Muscle of leg (tissue), 11 donors: Measurements from ENCODE around the gene NUCB1. TPM values are rescaled to one million over a fixed set of nuclear protein-coding genes. Genes with fewer than 3 reads are reported as not detected.
"Not testable (repeated sequence)": the region's sequence is repeated elsewhere in the genome, so short reads cannot be mapped to it uniquely, and the experiment has no call there.

Experiments
- DNase-seq: peaks from one replicate; pipeline ENCODE4 v3.0.0; 2013
- H3K27ac ChIP-seq: one replicate; pipeline ENCODE4 v1.5.1; 2013; ENCODE audit warnings: mild to moderate bottlenecking, low read length, control low read depth
- H3K27me3 ChIP-seq: one replicate; pipeline ENCODE4 v1.6.1; 2013; ENCODE audit warnings: low read length; ENCODE audit not compliant: control insufficient read depth, insufficient read depth
- H3K36me3 ChIP-seq: one replicate; pipeline ENCODE4 v1.6.1; 2013; ENCODE audit warnings: low read length; ENCODE audit not compliant: control insufficient read depth, insufficient read depth
- H3K4me1 ChIP-seq: one replicate; pipeline ENCODE4 v1.6.1; 2013; ENCODE audit warnings: low read length; ENCODE audit not compliant: control insufficient read depth, insufficient read depth
- H3K4me3 ChIP-seq: one replicate; pipeline ENCODE4 v1.5.1; 2013; ENCODE audit warnings: low read length, control low read depth
- H3K9me3 ChIP-seq: replicated peaks from 2 replicates; pipeline ENCODE4 v1.6.1; 2013; ENCODE audit warnings: low read depth, low read length; ENCODE audit not compliant: control insufficient read depth
- WGBS: methylation state at CpG from one replicate; pipeline ENCODE4 v1.1.5; 2013; ENCODE audit warnings: missing lambda C conversion rate; ENCODE audit not compliant: insufficient coverage; 5-methylcytosine and 5-hydroxymethylcytosine counted together
- polyA plus RNA-seq, 8 donors: library from polyadenylated mRNA; unstranded; fragments of 120-200 nt; gene quantifications; one replicate each; pipeline versions ENCODE4 v1.2.1 to v1.2.3, GENCODE V29; 2013; ENCODE audit warnings: inconsistent platforms in 1 of 8, low replicate concordance in 1 of 8; ENCODE audit not compliant: insufficient read length in 8 of 8, insufficient read depth in 1 of 8
- total RNA-seq: library from RNA; stranded (reverse); fragments of 120-200 nt; gene quantifications from one replicate; pipeline ENCODE4 v1.2.4, GENCODE V29; 2013

The NUCB1 gene
- total and polyA plus RNA-seq, 9 donors = 97.3 to 216 (median 175) TPM

GRCh38 chr19:48883726-48884125 lies 16.4 kb upstream of the NUCB1 start:
- Histone ChIP-seq H3K27me3 (no peaks in the 10 kb centered on the region), H3K9me3 (no peaks in the 10 kb centered on the region), H3K36me3 (peaks cover 4% of the 10 kb centered on the region), H3K27ac (no peak overlapping the region), H3K4me1 (no peaks in the 10 kb centered on the region), H3K4me3 (no peak overlapping the region)
- no peak for DNase-seq
- 81% methylated on average over 3 of the region's 7 CpGs for WGBS

DNA sequence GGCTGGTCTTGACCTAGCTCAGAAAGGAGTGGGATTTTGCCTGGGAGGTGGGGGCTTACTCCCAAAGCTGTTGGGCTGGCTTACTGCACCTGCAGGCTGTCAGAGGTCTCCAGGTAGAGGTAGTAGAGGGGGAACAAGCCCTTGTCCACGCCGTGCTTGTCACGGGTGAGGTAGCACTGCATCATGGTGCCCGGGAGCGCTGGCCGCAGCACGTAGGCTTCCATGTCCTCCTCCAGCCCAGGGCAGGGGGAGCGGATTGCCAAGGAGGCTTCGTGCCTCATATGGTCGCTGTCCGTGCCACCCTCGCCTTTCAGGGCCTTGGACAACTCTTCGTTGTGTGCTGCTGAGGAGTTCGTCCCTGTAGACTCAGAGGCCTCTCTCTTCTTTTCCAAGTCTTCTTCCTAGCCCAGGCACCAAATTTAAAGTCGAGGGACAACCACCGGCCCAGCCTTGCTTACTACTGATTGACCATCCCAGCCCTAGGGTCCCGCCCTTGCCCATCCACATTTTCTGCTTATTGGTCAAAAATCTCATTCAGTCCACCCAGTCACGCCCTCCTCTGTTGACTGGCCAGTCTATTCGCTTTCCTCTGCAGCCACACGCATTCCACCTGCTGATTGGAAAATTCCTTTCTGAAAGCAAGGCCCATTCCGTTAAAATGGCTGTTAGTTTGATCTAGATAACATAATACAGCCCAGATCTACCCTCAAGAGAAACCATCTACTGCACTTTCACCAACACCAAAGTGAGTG lies 12.1 kb upstream of the NUCB1 start:
- no peak for DNase-seq
- no peaks in the 10 kb centered on the region for H3K36me3 ChIP-seq
- H3K4me1 ChIP-seq = no peaks in the 10 kb centered on the region
- no peaks in the 10 kb centered on the region for H3K9me3 ChIP-seq
- H3K4me3 ChIP-seq = no peak overlapping the region
- H3K27me3 ChIP-seq = no peaks in the 10 kb centered on the region
- no peak overlapping the region for H3K27ac ChIP-seq
- 93% methylated on average over 16 of the region's 21 CpGs for WGBS

- H3K27me3 ChIP-seq, H3K27ac ChIP-seq, H3K4me3 ChIP-seq, H3K36me3 ChIP-seq, H3K9me3 ChIP-seq, H3K4me1 ChIP-seq, DNase-seq: not testable (repeated sequence)
- no CpG with 5 or more reads among the region's 3 CpGs for WGBS
Observed at GRCh38 chr19:48889496-48889895, 10.6 kb upstream of the NUCB1 start.

- Histone ChIP-seq H3K9me3 (no peaks in the 10 kb centered on the region), H3K4me3 (no peak overlapping the region), H3K27ac (no peak overlapping the region), H3K4me1 (peaks cover under 1% of the 10 kb centered on the region), H3K27me3 (peaks cover 12% of the 10 kb centered on the region), H3K36me3 (no peaks in the 10 kb centered on the region)
- WGBS = 71% methylated on average over 1 of the region's 4 CpGs
- DNase-seq = no peak
Observed at GRCh38 chr19:48890551-48890950, 9.6 kb upstream of the NUCB1 start.

GRCh38 chr19:48895226-48895625 lies 4.9 kb upstream of the NUCB1 start:
- Histone ChIP-seq H3K27ac (no peak overlapping the region), H3K36me3 (no peaks in the 10 kb centered on the region), H3K27me3 (peaks cover 21% of the 10 kb centered on the region), H3K9me3 (no peaks in the 10 kb centered on the region), H3K4me1 (peaks cover 11% of the 10 kb centered on the region), H3K4me3 (no peak overlapping the region)
- 70% methylated on average over 14 of the region's 21 CpGs for WGBS
- DNase-seq = no peak

DNA sequence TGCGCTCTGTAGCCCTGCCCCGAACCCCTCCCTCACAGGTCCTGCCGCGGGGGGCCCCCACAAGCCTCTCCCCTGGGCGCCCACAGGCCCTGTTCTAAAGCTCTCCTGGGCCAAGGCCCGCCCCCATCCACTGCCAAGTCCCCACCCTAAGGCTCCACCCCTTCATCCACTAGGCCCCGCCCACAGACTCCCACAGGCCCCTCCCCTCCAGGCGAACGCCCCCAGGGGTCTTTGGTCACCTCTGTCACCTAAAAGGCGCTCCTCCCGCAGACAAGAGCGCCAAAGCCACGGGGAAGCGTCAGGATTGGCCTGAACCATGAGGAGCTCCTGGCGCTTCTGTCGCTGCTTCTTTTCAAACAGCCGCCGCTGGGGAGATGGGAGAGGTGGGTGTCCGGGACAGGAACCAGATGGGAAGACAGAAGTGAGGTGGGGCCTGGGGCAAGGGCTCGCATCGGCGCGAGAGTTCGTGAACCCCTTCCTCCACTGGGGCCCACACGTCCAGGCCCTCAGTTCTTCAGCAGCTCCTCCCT lies 3.9 kb upstream of the NUCB1 start:
- H3K4me3 ChIP-seq = peak overlapping the region; percentile 21
- peak overlapping the region; percentile 42 for H3K27ac ChIP-seq
- DNase-seq = peak; percentile 62
- peaks cover 21% of the 10 kb centered on the region for H3K27me3 ChIP-seq
- H3K4me1 ChIP-seq = peaks cover 19% of the 10 kb centered on the region
- H3K9me3 ChIP-seq = no peaks in the 10 kb centered on the region
- H3K36me3 ChIP-seq = peaks cover under 1% of the 10 kb centered on the region
- WGBS = 3% methylated on average over 17 of the region's 25 CpGs

DNA sequence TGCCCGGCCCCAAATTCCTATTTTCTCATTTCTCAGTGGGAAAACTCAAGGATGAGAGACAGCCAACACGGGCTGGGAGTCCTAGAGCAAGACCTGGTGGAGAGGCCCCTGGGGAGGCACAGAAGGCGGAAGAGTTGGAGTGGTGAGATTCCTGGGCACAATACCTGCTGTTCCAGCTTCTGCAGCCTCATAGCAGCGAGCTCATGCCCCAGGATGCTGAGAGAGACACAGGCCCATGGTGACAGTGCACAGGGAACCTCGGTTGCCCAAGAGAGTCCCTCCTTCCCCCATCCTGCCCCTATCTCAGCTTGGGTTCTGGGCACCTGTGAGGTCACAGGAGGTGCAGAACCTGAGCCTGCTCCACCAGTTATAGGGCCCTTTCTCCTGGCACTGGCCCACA lies 2.9 kb upstream of the NUCB1 start:
- 74% methylated on average over 4 of the region's 5 CpGs for WGBS
- Histone ChIP-seq H3K36me3 (peaks cover 8% of the 10 kb centered on the region), H3K27ac (no peak overlapping the region), H3K4me1 (peaks cover 24% of the 10 kb centered on the region), H3K27me3 (peaks cover 21% of the 10 kb centered on the region), H3K9me3 (no peaks in the 10 kb centered on the region), H3K4me3 (no peak overlapping the region)
- DNase-seq = no peak

- H3K9me3 ChIP-seq, DNase-seq, H3K4me3 ChIP-seq: not testable (repeated sequence)
- H3K36me3 ChIP-seq = peaks cover 19% of the 10 kb centered on the region
- peak overlapping the region; percentile 93 for H3K27ac ChIP-seq
- 86% methylated on average over 5 of the region's 11 CpGs for WGBS
- peaks cover 19% of the 10 kb centered on the region for H3K27me3 ChIP-seq
- H3K4me1 ChIP-seq = peaks cover 27% of the 10 kb centered on the region
Observed at GRCh38 chr19:48899386-48899749, 744 bp upstream of the NUCB1 start.

DNA sequence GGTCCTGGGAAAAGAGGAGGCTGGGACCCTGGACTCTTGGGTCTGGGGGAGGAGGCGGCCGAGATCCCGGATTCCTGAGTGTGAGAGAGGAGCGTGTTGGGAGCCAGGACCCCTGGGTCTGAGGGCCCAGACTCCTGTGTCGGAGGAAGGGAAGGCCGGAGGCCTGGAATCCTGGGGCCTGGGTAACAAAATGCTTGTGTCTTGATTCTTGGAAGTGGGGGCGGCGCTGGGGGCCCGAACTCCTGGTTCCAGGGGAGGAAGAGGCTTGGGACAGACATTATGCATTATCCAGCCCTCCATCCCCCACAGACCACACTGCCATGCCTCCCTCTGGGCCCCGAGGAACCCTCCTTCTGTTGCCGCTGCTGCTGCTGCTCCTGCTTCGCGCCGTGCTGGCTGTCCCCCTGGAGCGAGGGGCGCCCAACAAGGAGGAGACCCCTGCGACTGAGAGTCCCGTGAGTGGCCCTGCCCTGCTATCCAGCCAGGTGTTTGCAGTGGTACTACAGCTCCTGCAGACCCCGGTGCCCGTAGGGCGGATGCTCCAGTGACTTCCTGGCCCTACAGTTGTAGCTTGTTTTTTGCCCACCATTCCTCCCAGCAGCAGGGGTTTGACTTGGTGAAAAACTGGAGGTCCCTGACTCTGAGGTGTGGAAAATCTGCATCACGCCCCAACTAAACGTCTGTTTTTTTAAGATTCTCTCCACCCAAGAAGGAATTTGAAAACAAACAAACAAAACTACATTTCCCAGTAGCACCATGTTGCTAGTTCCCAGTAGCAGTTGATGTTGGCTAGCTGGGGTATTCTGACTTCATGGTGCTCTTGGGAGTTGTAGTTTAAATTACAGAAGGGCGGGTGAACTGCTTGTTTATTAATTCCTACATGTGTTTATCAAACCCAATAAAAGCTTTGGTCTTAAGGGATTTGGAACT lies 630 bp downstream of the NUCB1 start:
- Histone ChIP-seq H3K27me3 (peaks cover 7% of the 10 kb centered on the region), H3K27ac (peak overlapping the region; percentile 93), H3K4me1 (peaks cover 25% of the 10 kb centered on the region), H3K36me3 (peaks cover 30% of the 10 kb centered on the region), H3K4me3 (peak overlapping the region; percentile 97), H3K9me3 (no peaks in the 10 kb centered on the region)
- 9% methylated on average over 18 of the region's 24 CpGs for WGBS
- DNase-seq = peak; percentile 76

GRCh38 chr19:48902291-48902690 lies 2.2 kb downstream of the NUCB1 start:
- Histone ChIP-seq H3K4me1 (peaks cover 19% of the 10 kb centered on the region), H3K36me3 (peaks cover 42% of the 10 kb centered on the region)
- H3K4me3 ChIP-seq, H3K9me3 ChIP-seq, H3K27ac ChIP-seq, H3K27me3 ChIP-seq, DNase-seq: not testable (repeated sequence)
- WGBS = 98% methylated on average over 5 of the region's 7 CpGs
